A549 (cell line): ENCODE data around the gene CYP19A1. TPM values are rescaled to one million over a fixed set of nuclear protein-coding genes. Genes with fewer than 3 reads are reported as not detected.
A peak's percentile ranks its signal among the peaks of the same experiment; 100 is the strongest.

Source experiments
- ATAC-seq, 2 experiments: fragments of 200-7000 bp in 1 of 2; fragments of >200 bp in 1 of 2; cut with Nextera tagmentation in 1 of 2; cut with Tn5 transposase in 1 of 2; 3 replicates each; pipeline versions ENCODE4 v1.8.0 to v1.9.1; 2018 to 2020; ENCODE audit warnings: mild to moderate bottlenecking in 1 of 2, moderate library complexity in 1 of 2
- CTCF ChIA-PET: fragments of 300-600 bp; sonication (Branson Sonifier 250); formaldehyde crosslinking; extraction: SDS; loops from one replicate; lab custom pipeline; 2021; ENCODE audit warnings: antibody characterized with exemption, inconsistent platforms; lab: Yijun Ruan, JAX
- POLR2A ChIA-PET: fragments of 350-600 bp; formaldehyde crosslinking; extraction: SDS; loops from one replicate; lab custom pipeline; 2021; ENCODE audit warnings: antibody characterized with exemption, inconsistent platforms; lab: Yijun Ruan, JAX
- DNase-seq, 2 experiments: peaks; one replicate each; pipeline versions ENCODE4 v3.0.0 to v3.0.0-alpha.2; 2011 to 2016; ENCODE audit warnings: low read depth in 1 of 2, low spot score in 1 of 2
- FAIRE-seq: peaks from 2 replicates; lab custom pipeline; 2011; peaks lifted over from hg19 to GRCh38; lab: Jason Lieb, UNC
- H3K27ac ChIP-seq, 2 experiments: fragments of >200 bp; sonication (Bioruptor Twin); formaldehyde crosslinking; 3 replicates each; pipeline ENCODE4 v1.5.1; 2016 to 2017
- H3K4me1 ChIP-seq: fragments of >200 bp; sonication (Bioruptor Twin); formaldehyde crosslinking; 3 replicates; pipeline ENCODE4 v1.6.1; 2016
- H3K4me2 ChIP-seq: fragments of >200 bp; sonication (Bioruptor Twin); formaldehyde crosslinking; 3 replicates; pipeline ENCODE4 v1.6.1; 2016
- H3K4me3 ChIP-seq: fragments of >200 bp; sonication (Bioruptor Twin); formaldehyde crosslinking; 3 replicates; pipeline ENCODE4 v1.5.1; 2016
- H3K9me3 ChIP-seq: fragments of >200 bp; sonication (Bioruptor Twin); formaldehyde crosslinking; 3 replicates; pipeline ENCODE4 v1.6.1; 2016
- BCL3 ChIP-seq: fragments of >200 bp; sonication (Bioruptor Twin); formaldehyde crosslinking; IDR thresholded peaks from 3 replicates; pipeline ENCODE4 v1.6.1; 2016
- CBX8 ChIP-seq: fragments of 200-600 bp; sonication (generic); IDR thresholded peaks from 2 replicates; pipeline ENCODE4 v1.6.1; 2016
- CHD2 ChIP-seq: fragments of 150-350 bp; IDR thresholded peaks from 2 replicates; pipeline ENCODE4 v1.6.1; 2014; ENCODE audit warnings: low read length; ENCODE audit not compliant: partially characterized antibody
- CTCF ChIP-seq: fragments of >200 bp; sonication (Bioruptor Twin); formaldehyde crosslinking; IDR thresholded peaks from 3 replicates; pipeline ENCODE4 v1.5.1; 2016
- EHMT2 ChIP-seq: fragments of 200-600 bp; sonication (generic); IDR thresholded peaks from 2 replicates; pipeline ENCODE4 v1.6.1; 2016; ENCODE audit warnings: antibody characterized with exemption, low read depth, mild to moderate bottlenecking, moderate library complexity
- FOSB ChIP-seq: fragments of 250-450 bp; sonication (Bioruptor Pico); IDR thresholded peaks from 2 replicates; pipeline ENCODE4 v1.5.0; 2020; ENCODE audit warnings: mild to moderate bottlenecking, moderate library complexity
- FOXS1 ChIP-seq: fragments of 250-450 bp; sonication (Bioruptor Pico); IDR thresholded peaks from 2 replicates; pipeline ENCODE4 v1.5.0; 2020; ENCODE audit warnings: mild to moderate bottlenecking, moderate library complexity
- HDAC2 ChIP-seq: fragments of 200-600 bp; sonication (generic); IDR thresholded peaks from 2 replicates; pipeline ENCODE4 v1.6.1; 2016
- HEYL ChIP-seq: fragments of 250-450 bp; sonication (Bioruptor Pico); IDR thresholded peaks from 2 replicates; pipeline ENCODE4 v1.8.0; 2021; ENCODE audit warnings: mild to moderate bottlenecking, moderate library complexity
- HOXB5 ChIP-seq: fragments of 250-450 bp; sonication (Bioruptor Pico); IDR thresholded peaks from 2 replicates; pipeline ENCODE4 v1.5.0; 2020; ENCODE audit warnings: mild to moderate bottlenecking, moderate library complexity
- JUN ChIP-seq, 2 experiments: fragments of >200 bp; sonication (Bioruptor Twin); formaldehyde crosslinking; IDR thresholded peaks; 2 replicates in 1 of 2; 3 replicates in 1 of 2; pipeline ENCODE4 v1.6.1; 2016 to 2017
- JUNB ChIP-seq: fragments of >200 bp; sonication (Bioruptor Twin); formaldehyde crosslinking; IDR thresholded peaks from 2 replicates; pipeline ENCODE4 v1.6.1; 2016
- MAX ChIP-seq: IDR thresholded peaks from 2 replicates; pipeline ENCODE4 v1.6.1; 2012
- NR3C1 ChIP-seq: fragments of >200 bp; sonication (Bioruptor Twin); formaldehyde crosslinking; IDR thresholded peaks from 3 replicates; pipeline ENCODE4 v1.6.1; 2017
- PBX3 ChIP-seq: IDR thresholded peaks from 2 replicates; pipeline ENCODE4 v1.6.1; 2012
- POLR2A ChIP-seq: IDR thresholded peaks from 2 replicates; pipeline ENCODE4 v1.6.1; 2012; ENCODE audit warnings: mild to moderate bottlenecking, low read length
- RARB ChIP-seq: fragments of 250-450 bp; sonication (Bioruptor Pico); IDR thresholded peaks from 2 replicates; pipeline ENCODE4 v1.8.0; 2021; ENCODE audit warnings: mild to moderate bottlenecking, moderate library complexity
- RCOR1 ChIP-seq: fragments of 150-350 bp; IDR thresholded peaks from 2 replicates; pipeline ENCODE4 v1.6.1; 2014; ENCODE audit warnings: antibody characterized with exemption, low read length, low read depth
- RFX5 ChIP-seq: fragments of 450-650 bp; IDR thresholded peaks from 2 replicates; pipeline ENCODE4 v1.7.1; 2014; ENCODE audit warnings: antibody characterized with exemption, mild to moderate bottlenecking, moderate library complexity
- TP53 ChIP-seq: fragments of 250-450 bp; sonication (Bioruptor Pico); IDR thresholded peaks from 2 replicates; pipeline ENCODE4 v1.5.0; 2021; ENCODE audit warnings: mild to moderate bottlenecking, moderate library complexity
- WGBS: methylation state at CpG from one replicate; pipeline ENCODE4 v1.1.6; 2017; ENCODE audit errors: missing lambda C conversion rate; 5-methylcytosine and 5-hydroxymethylcytosine counted together
- polyA plus RNA-seq, 4 experiments: library from polyadenylated mRNA; depleted of rRNA in 3 of 4; stranded (reverse); fragments of >200 nt; fragmentation: RNase III in 1 of 4; extraction: RNeasy Plus Mini Kit Qiagen cat#74134 plus additional on column Dnase treatment in 1 of 4; gene quantifications; 2 replicates in 3 of 4; 3 replicates in 1 of 4; pipeline ENCODE4 v1.2.3, GENCODE V29; 2011 to 2017
- TF ChIP-seq, protein P1 (sequence below): fragments of >200 bp; sonication (Bioruptor Twin); formaldehyde crosslinking; IDR thresholded peaks from 2 replicates; pipeline ENCODE4 v1.6.1; 2016
- TF ChIP-seq, protein P2 (sequence below): fragments of 250-450 bp; sonication (Bioruptor Pico); IDR thresholded peaks from 2 replicates; pipeline ENCODE4 v1.5.0; 2020; ENCODE audit warnings: low read depth, mild to moderate bottlenecking, moderate library complexity
- TF ChIP-seq, protein P3 (sequence below): fragments of 250-450 bp; sonication (Bioruptor Pico); IDR thresholded peaks from 2 replicates; pipeline ENCODE4 v1.5.0; 2021; ENCODE audit warnings: mild to moderate bottlenecking, moderate library complexity, borderline replicate concordance

CYP19A1 gene
- polyA plus RNA-seq, 2 of the 4 experiments (the other 2 are of a cell fraction) = 0.36 TPM; not detected in 1

DNA sequence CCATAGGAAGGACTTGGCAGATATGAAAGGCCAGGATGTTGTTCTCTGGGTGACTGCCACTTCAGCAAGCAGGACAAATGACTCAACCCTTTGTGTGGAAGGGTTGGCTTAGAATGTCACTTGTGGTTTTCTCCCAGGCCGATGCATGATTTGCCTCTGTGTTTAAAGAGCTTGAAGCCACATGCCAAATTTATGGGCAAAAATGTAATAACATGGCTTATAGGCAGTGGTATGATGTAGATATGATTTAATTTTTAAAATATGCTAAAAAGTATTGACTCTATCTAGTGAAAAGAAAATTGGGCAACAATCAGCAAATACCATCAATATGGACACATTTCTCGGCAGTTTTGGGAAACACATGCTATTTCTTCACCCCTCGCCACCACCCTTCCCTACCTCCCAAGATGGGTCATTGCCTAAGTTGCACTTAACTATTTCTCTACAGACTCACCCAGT, 114.6 kb downstream of the CYP19A1 start:
- Histone ChIP-seq H3K4me1 (peaks cover 12% of the 10 kb centered on the region), H3K9me3 (no peaks in the 10 kb centered on the region), H3K4me3 (no peak overlapping the region), H3K4me2 (no peak overlapping the region), H3K27ac (no peak overlapping the region)
- POLR2A ChIA-PET = no interaction called here
- CTCF ChIA-PET = interaction anchor here (1.3 to 9.7 kb wide), 4 partner anchors 15 to 178 kb away, joined by 4 to 106 read pairs (median 6); no protein-coding TSS in a partner anchor
- peak in 1 of 2 experiments; percentile 14 for DNase-seq
- 63% methylated on average over 3 of the region's 3 CpGs for WGBS
- TF ChIP-seq BCL3 (no peak), FOSB (no peak), EHMT2 (no peak), FOXS1 (CRISPR knock-in tag) (no peak), JUNB (no peak), HOXB5 (no peak), MAX (no peak), TP53 (no peak), CBX8 (no peak), PBX3 (no peak)
- TF ChIP-seq, protein P1, sequence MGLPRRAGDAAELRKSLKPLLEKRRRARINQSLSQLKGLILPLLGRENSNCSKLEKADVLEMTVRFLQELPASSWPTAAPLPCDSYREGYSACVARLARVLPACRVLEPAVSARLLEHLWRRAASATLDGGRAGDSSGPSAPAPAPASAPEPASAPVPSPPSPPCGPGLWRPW = no peak
- FAIRE-seq = no peak
- ATAC-seq = no peak

GRCh38 chr15:51218299-51218938, 120.0 kb downstream of the CYP19A1 start:
- ATAC-seq = no peak
- no peak overlapping the region for H3K4me3 ChIP-seq
- H3K4me2 ChIP-seq = no peak overlapping the region
- ChIA-PET CTCF (interaction anchor here (0.6 to 4.7 kb wide), 8 partner anchors 10 to 493 kb away, joined by 3 to 26 read pairs (median 5); no protein-coding TSS in a partner anchor), POLR2A (no interaction called here)
- H3K4me1 ChIP-seq = no peaks in the 10 kb centered on the region
- WGBS = 15% methylated on average over 3 of the region's 3 CpGs
- no peak for TF ChIP-seq HDAC2
- no peak for TF ChIP-seq RARB (CRISPR knock-in tag)
- TF ChIP-seq, protein P2, sequence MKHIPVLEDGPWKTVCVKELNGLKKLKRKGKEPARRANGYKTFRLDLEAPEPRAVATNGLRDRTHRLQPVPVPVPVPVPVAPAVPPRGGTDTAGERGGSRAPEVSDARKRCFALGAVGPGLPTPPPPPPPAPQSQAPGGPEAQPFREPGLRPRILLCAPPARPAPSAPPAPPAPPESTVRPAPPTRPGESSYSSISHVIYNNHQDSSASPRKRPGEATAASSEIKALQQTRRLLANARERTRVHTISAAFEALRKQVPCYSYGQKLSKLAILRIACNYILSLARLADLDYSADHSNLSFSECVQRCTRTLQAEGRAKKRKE (CRISPR knock-in tag) = no peak
- no peak for TF ChIP-seq FOXS1 (CRISPR knock-in tag)
- no peak for TF ChIP-seq HEYL (CRISPR knock-in tag)
- TF ChIP-seq POLR2A = no peak
- TF ChIP-seq CHD2 = no peak
- no peak for TF ChIP-seq JUN (IDR thresholded peaks at IDR 0.05)
- TF ChIP-seq, protein P3, sequence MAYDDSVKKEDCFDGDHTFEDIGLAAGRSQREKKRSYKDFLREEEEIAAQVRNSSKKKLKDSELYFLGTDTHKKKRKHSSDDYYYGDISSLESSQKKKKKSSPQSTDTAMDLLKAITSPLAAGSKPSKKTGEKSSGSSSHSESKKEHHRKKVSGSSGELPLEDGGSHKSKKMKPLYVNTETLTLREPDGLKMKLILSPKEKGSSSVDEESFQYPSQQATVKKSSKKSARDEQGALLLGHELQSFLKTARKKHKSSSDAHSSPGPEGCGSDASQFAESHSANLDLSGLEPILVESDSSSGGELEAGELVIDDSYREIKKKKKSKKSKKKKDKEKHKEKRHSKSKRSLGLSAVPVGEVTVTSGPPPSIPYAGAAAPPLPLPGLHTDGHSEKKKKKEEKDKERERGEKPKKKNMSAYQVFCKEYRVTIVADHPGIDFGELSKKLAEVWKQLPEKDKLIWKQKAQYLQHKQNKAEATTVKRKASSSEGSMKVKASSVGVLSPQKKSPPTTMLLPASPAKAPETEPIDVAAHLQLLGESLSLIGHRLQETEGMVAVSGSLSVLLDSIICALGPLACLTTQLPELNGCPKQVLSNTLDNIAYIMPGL (CRISPR knock-in tag) = no peak
- no peak for TF ChIP-seq CTCF
- no peak for TF ChIP-seq NR3C1
- no peak for TF ChIP-seq RFX5
- no peak for TF ChIP-seq BCL3
- TF ChIP-seq RCOR1 = no peak
- TF ChIP-seq CBX8 = no peak
- FAIRE-seq = no peak
- DNase-seq = no peak
- H3K9me3 ChIP-seq = no peaks in the 10 kb centered on the region
- no peak overlapping the region for H3K27ac ChIP-seq
